Erythroblast (primary cell): ENCODE data around the gene AZIN2.

Experiments
- GATA1 ChIP-seq: IDR thresholded peaks from 2 replicates; pipeline ENCODE4 v1.6.1; 2011; ENCODE audit warnings: low read depth, mild to moderate bottlenecking, control low read depth, low read length, moderate library complexity
- POLR2A ChIP-seq: IDR thresholded peaks from 2 replicates; pipeline ENCODE4 v1.6.1; 2011; ENCODE audit warnings: mild to moderate bottlenecking, low read length

DNA sequence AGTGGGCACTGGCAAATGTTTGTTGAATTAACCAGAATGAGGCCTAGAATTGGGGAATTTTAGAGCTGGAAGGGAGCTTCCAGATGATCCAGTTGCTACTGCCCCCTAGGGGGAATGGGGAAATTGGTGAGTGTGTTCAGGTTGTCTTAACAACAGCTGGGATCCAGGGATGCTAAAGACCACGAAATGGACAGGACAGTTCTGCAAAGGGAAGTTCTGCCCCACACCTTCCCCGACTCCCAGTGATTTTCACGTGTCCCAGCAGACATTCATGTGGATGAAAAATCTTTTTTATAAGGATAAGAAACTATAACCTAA, 67.0 kb downstream of the AZIN2 start:
- TF ChIP-seq POLR2A (no peak), GATA1 (no peak)
